NCI-H2171 treated with DMSO at 0.1 percent for 48 hours (cell line): Measurements from ENCODE around the gene DIP2A.
"Not testable (repeated sequence)": the region's sequence is repeated elsewhere in the genome, so short reads cannot be mapped to it uniquely, and the experiment has no call there.

Source experiments
- DNase-seq: peaks from one replicate; lab custom pipeline; 2025; lab: John Stamatoyannopoulos, UW

DIP2A gene

DNA sequence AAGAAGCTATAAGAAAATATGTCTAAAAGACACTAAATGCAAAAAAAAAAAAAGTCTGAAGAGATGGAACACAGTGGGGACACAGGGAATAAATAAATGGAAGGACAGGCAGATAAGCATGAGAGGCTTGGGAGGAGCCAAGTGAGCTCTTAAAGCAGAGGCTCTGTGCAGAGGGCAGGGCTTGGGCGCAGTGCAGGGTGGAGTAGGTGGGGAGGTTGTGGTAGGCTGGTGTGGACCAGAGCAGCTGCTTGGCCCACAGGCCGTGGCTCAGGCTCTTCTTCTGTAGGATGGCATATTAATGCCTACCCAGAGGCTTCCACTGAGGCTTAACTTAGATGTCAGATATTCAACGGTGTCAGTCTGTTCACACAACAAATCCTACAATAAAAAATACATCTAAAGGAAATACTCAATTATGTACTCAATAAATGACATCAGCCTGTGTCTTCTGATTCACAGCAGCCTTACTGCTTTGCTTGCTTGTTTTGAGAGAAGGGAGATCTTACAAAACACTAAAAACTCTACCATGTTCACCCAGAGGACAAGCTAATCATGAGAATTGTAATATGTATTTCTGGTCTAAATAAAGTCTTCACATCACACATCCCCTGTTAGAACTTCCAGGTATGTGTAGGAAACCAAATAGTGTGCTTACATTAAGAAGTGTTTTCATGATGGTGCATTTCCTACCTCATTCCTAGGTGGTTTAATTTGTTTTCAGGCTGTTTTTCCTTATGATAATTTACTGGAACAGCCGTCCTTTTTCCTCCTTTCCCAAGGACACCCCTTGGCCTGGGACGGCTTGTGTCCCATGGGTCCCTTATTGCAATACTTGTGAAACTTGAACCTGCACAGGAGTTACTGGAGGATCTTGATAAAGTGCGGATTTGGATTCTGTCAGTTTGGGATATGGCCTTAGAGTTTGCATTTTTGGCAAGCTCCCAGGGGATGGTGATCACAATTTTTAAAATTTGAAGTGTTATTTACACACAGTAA, 24.9 kb downstream of the DIP2A start:
- peak; percentile 29 for DNase-seq

GRCh38 chr21:46486481-46487126, 27.9 kb downstream of the DIP2A start:
- DNase-seq, result peak; percentile 81

DNA sequence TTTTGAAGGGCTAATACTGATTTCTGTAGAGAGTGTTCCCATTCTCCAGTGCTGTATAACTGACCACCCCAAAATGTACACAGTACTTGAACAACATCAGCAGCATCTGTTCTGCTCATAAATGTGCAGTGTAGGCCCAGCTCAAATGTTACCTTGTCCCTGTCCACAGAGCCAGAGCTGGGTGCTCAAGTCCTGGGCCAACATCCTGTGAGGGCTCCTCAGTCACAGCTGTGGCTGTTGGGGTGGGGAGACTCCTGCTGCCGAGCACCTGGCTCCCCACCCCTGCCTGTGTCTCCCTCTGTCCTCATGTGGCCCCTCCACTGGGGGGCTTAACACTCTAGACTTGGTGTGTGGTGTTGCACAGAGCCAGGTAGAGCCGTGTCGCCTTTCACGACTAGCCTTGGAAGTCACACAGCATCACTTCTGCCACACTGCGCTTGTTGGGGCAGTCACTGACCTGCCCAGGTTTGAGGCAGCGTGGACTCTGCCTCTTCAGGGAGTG, 30.5 kb downstream of the DIP2A start:
- no peak for DNase-seq

GRCh38 chr21:46489800-46490199, 31.1 kb downstream of the DIP2A start:
- no peak for DNase-seq

DNA sequence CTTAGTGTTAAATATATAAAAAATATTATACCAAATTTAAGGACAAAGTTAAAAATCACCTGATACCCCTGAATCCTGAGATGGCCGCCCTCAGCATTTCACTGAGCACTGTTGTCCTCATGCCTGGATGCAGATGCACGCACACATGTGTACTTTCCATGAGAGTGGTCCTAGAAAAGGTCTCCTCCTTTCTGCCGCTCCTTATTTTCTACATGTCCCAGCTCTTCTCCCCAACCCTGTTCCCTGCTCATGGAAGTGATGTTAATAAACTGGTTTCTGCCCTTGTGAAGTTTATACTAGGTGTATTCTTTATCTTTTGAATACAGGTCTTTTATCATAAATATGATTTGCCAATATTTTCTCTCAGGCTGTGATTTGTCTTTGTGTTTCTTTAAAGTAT, 32.9 kb downstream of the DIP2A start:
- DNase-seq, result no peak

DNA sequence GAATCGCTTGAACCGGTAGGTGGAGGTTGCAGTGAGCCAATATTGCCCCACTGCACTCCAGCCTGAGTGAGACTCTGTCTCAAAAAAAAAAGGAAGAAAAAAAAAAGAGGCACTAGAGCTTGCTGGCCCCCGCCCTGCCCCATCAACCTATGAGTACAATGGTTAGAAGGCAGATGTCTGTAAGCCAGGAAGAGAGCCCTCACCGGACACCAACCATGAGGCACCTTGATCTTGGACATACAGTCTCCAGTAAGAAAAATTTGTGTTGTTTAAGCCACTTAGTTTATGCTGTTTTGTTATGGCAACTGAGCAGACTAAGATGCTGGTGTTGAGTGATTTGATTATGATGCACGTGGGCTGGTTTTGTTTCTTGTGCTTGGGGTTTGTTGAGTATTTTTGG, 34.2 kb downstream of the DIP2A start:
- no peak for DNase-seq

GRCh38 chr21:46493828-46494227, 35.1 kb downstream of the DIP2A start:
- no peak for DNase-seq

DNA sequence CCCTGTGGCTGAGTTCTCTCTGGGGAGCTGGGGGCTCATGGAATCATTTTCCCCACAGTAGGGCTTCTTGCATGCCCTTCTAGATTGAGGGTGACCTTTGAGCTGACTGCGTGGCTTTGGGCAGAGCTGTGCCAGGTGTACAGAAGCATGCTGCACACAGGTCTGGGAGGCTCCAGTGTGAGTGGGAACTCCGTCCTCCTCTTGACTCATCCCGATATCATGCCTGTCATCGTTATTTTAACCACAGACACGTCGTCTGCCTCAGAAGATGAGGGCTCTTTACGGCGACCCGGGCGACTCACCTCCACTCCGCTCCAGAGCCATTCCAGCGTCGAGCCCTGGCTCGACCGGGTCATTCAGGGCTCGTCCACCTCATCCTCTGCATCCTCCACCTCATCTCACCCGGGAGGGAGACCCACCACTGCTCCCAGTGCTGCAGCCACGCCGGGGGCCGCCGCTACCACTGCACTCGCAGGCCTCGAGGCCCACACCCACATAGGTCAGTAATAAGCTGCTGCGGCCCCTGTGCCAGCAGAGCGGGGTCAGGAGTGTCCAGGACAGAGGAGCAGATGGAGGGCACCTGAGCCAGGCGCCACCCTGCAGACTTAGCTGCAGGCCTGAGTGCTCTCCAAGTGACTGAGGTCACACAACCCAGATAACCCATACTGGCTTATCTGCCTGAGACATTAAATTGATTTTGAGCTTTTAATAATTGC, 39.8 kb downstream of the DIP2A start:
- no peak for DNase-seq

DNA sequence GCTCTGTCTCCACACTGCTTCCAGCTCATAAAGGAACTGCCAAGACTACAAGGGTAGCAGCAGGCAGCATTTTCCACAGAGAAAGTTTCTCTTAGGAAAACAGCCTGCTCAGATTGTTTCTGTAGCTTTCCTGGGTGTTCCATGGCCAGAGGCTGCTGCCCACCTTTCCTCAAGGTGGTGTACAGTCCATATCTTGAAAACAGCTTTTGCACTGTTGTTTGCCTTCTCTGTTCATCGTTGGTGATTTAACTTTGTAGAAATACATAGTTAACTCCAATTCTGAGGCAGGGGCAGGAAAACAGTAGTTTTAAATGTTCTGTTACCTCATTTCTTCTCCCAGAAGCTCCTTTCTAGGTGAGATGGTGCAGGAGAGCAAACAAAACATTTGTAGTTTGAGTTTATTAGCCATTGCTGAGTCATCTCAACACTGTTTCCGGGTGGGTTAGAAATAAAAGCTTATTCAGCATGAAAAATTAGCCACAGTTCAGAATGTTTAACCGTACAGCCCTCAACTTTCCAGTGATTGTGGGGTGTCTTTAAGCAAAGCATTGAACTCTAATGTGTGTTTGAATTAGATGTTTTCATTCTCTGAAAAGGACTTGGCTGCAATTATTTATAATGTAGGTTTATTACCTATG, 41.7 kb downstream of the DIP2A start:
- no peak for DNase-seq

- DNase-seq, result peak; percentile 44
Observed at GRCh38 chr21:46503922-46504550, 45.3 kb downstream of the DIP2A start.

GRCh38 chr21:46504666-46505065, 46.0 kb downstream of the DIP2A start:
- DNase-seq, result no peak

GRCh38 chr21:46507562-46507961, 48.9 kb downstream of the DIP2A start:
- DNase-seq, result no peak

GRCh38 chr21:46509741-46510502, 51.2 kb downstream of the DIP2A start:
- DNase-seq, result no peak

DNA sequence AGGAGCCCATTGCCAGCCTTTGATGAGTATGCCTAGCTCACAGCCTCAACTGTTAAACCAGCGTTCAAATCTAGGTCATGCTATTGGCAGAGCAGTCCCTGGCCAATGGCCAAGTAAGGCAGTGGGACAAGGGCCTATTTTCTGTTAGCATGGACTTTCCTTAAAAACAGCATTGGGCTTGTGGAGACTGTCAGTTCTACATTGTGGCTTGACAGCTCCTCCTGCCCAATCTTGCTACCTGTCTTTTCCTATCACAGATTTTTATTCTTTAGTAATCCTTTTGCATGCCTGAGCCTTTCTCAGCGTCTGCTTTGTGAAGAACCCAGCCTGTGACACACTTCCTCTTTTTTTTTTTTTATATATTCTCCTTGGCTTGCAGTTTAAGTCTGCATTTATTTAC, 56.4 kb downstream of the DIP2A start:
- no peak for DNase-seq

DNA sequence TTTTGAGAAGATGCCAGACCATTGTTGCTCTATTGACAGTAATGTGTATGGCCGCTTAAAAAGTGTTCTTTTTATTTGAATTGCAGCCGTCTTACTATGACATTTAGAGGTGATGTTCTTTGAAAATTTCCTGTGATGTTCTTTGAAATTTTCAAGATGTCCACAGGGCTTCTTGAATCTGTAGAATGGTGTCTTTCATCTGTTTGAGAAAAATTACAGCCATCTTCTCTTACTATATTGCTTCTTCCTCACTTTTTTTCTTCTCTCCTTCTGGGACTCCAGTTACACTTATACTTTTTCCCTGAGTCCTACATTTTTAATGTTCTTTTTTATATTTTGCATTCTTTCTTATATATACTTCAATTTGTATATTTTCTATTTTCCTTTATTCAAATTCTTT, 57.4 kb downstream of the DIP2A start:
- no peak for DNase-seq

- DNase-seq, result no peak
Observed at GRCh38 chr21:46517361-46517760, 58.7 kb downstream of the DIP2A start.

- no peak for DNase-seq
Observed at GRCh38 chr21:46518983-46519583, 60.4 kb downstream of the DIP2A start.

- not testable (repeated sequence) for DNase-seq
Observed at GRCh38 chr21:46527393-46527792, 68.7 kb downstream of the DIP2A start.

DNA sequence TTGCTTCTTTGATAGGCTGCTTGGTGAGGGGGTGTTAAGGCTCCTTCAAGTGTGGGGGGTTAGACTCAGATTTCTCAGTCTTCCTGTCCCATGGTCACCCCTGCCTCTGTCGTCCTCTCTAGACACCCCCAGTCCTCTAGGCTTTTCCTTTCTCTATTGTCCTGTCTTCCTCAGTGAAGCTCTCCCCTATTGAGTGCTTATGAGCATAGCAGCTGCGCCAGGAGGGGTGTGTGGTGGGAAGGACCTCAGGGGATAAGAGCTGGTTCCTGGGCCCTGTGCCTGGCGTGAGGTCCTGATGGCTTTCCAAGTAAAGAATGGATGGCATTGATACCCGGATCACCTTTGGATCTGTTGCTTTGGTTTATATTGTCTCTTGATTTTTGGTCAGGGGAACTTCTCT, 69.1 kb downstream of the DIP2A start:
- no peak for DNase-seq

DNA sequence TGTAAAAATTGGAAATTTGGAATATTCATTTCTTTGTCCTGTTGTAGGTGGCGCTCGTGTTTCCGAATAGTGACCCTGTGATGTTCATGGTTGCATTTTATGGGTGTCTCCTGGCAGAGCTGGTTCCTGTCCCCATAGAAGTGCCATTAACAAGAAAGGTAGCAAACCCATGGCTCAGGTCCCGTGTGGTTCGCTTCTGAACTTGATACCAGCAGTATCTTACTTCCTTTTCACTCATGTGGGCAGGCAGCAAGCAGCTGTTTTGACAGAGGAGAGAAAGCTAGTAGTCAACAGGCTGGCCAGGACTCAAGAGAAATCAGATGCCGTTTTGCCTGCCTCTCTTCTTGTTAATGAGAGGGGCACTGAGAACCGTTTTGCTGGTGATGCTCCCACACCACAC, 73.4 kb downstream of the DIP2A start:
- DNase-seq, result no peak
